GM19238 (cell line): Measurements from ENCODE around the gene PAX2.

Source experiments
- DNase-seq: peaks from one replicate; pipeline ENCODE4 v3.0.0; 2011; ENCODE audit warnings: low spot score; ENCODE audit not compliant: insufficient read length

Gene PAX2

GRCh38 chr10:100838986-100839385, 93.6 kb downstream of the PAX2 start:
- no peak for DNase-seq

- DNase-seq, result no peak
These were observed 96.1 kb downstream of the PAX2 start for GRCh38 chr10:100841528-100841927.

- no peak for DNase-seq
These were observed 102.1 kb downstream of the PAX2 start for GRCh38 chr10:100847440-100847839.

DNA sequence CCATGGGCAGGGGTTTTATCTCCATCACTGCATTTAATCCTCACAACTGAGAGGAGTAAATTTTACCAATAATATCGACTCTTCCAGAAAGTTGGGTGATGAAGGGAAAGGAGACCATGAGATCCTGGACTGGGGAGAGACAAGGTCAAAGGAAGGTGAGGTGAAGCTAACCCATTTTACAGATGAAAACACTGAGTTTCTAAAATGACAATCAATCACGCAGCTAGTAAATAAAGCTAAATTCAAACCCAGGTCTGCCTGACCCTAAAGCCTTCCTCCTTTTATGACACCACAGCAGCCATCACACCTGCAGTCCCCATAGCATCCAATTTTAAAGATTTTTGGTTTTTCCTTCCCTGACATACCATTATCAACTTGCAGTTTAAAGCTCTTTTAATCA, 103.4 kb downstream of the PAX2 start:
- DNase-seq, result no peak

DNA sequence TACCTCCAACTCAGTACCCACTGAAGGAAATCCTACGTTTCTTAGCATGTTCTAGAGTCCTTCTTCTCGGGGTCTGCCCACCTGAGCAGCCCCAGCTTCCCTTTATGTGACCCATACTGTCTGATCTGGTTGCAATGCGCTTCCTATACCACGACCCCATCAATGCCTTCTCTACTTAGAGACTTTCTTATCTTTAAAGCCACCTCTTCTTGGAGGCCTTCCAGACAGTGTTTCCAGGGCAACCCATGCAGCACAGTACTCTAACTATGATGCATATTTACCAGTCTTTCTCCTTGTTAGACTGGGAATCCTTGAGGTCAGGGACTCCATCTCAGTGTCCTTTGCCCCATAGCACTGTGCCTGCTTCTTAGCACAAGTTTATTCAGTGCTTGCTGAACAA, 112.9 kb downstream of the PAX2 start:
- no peak for DNase-seq

- DNase-seq, result no peak
These were observed 113.5 kb downstream of the PAX2 start for GRCh38 chr10:100858747-100859483.

DNA sequence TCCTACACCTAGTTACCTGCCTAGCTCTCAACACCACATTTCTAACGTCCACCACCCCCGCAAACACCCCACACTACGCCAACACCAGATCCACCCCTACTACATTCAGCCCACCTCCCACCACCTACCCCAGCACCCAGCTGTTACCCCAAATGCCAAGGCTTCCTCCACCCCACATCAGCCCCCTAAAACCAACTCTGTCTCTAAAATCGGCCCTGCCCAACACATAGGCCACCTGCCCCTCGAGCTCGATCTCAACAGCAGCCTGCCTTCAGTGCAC, 114.0 kb downstream of the PAX2 start:
- no peak for DNase-seq

DNA sequence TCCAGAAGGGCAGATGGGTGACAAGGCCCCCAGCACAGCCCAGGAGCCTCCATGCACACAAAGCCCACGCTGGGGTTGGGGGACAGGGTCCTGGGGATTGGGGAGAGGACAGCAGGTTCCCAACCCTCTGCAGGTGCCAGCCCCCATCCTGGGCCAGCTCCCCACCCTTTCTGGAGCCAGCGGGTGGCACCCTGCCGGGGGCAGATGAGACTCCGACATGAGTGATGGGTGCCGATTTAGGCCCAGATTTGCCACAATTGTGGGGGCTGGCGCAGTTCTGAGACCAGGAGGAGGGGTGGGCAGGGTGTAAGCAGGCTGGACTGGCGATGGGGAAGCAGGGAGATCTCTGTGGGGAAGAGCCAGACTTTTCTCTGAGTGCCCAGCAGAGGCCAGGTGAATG, 118.1 kb downstream of the PAX2 start:
- DNase-seq, result no peak

DNA sequence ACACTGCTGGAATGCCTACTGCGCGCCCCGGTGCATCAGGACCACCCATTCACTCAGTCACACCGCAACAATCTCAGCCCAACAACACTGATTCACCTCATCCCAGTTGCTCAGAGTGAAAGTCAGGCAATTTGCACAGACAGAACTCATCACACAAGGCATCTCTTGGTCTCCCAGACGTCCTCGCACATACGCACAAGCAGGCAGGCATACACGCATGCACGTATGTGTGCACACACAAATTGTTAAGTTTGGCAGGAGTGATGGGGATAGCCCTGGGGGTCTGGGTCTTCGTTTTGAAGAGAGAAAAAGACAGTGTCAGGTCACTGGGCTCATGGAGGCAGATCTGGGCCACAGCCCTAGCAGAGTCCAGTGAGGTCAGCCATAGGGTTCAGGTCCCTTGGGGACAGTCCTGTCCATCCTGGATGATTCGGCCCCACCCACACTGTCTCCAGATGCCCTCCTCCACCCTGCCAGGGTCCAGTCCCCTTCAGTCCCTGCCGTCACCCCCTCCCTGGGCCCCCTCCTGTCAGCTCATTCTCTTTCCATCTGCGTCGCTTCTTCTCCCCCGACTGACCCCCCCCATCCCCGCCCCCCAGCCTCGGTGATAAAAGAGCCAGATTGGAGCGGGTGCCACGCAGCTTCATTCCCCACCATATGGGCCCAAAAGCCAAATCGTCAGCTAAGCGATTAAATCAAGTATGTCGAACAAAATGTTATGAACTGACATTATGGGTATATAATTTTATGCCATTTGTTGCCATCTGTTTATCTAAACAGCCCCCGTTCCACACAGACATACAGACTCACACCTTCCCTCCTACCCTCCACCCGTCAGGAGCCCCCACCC, 118.9 kb downstream of the PAX2 start:
- no peak for DNase-seq

- DNase-seq, result no peak
These were observed 119.6 kb downstream of the PAX2 start for GRCh38 chr10:100864978-100865377.

DNA sequence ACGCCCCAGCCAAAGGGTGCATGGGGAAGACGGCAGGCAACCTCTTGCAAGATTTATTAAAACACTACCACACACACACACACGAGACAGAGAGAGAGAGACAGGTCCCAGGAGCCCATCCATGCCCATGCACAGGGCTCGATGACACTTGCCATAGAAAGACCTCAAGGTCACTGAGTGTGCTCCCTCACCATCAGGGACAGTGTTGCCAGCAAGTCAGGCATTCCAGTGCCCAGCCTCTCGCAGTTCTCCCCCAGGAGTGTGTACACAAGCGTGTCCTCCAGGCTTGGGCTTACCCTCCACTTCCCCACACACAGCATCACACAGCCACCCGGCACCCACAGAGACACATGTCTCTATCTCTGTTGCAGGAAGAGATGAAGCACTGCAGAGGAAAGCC, 120.6 kb downstream of the PAX2 start:
- DNase-seq, result no peak

DNA sequence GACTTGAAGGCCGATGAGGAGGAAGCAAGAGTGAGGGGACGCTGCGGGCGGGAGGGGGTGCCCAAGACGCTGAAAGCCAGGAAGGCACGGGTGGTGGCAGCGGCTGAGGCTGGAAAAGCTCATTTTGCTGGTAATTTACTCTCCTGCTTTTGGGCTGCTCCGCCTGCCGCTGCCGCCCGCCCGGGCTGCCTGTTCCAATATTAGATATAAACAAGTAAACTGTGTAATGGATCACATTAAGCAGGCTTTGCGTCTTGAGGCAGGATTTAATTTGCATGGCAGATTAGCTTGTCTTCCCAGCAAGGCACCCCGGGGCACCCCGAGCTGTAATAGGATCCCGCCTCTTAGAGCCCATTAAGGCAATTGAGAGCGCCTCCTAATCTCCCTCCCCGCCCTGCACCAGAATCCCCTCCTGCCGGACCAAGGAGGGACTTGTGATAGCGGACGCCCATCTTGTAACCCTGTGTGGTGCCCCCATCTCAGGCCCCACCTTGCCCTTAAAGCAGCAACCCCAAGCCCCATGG, 121.3 kb downstream of the PAX2 start:
- DNase-seq, result no peak

DNA sequence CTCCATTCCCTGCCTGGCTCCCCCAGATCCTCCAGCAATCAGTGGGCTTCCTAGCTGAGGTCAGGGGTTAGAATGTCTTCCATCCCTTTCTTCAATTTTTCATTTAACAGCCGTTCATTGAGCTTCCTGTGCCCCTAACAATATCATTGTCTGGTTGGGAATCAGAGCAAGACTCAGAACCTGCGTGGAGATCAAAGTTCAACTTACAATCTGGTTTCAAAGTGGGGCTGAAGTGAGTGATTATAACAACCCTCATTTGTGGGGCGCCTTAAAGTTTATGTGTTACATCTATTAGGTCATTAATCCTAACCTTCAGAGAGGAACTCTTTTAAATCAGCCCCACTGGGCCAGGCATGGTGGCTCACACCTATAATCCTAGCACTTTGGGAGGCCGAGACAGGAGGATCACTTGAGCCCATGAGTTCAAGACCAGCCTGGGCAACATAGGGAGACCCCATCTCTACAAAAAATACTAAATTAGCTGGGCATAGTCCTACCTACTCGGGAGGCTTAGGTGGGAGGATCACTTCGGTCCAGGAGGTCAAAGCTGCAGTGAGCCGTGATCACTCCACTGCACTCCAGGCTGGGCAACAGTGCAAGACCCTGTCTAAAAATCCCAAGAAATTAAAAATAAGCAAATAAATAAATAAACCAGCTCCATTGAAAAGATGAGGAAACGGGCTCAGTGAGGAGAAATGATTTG, 122.0 kb downstream of the PAX2 start:
- no peak for DNase-seq

DNA sequence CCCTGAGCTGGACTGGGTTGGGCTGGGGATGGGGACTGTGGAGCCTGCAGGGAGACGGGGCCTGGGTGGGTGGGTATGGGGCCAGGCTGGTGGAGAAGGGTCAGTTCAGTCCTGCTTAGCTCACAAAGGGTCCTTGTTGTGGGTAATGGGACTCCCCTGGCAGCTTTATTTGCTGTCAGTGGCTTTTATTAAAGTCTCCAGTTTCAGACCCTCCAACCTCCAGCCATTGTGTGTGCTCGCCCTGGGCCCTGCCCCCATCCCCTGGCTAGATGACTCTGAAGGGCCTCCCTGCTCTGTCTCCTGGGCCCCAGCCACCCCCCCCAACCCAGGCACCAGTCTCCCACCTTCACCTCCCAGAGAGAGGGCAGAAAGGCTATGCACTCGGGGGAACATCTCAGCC, 123.0 kb downstream of the PAX2 start:
- no peak for DNase-seq

DNA sequence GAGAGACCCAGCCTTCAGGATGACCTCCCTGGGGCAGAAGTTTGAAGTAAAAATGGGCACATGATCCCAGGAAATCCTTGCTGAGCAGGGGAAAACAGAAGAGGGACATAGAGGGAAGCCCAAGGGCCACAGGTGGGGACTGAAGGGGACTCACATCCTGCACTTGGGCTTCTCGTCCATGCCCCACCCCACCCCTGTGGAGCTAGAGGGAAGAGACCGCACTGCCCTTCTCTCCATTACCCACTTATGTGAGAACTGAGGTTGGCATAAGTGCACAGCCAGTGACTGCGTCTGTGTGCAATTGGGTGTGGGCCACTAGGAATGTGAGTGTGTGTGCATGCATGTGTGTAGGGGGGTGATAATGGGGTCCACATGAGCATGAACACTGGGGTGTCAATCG, 124.0 kb downstream of the PAX2 start:
- no peak for DNase-seq

DNA sequence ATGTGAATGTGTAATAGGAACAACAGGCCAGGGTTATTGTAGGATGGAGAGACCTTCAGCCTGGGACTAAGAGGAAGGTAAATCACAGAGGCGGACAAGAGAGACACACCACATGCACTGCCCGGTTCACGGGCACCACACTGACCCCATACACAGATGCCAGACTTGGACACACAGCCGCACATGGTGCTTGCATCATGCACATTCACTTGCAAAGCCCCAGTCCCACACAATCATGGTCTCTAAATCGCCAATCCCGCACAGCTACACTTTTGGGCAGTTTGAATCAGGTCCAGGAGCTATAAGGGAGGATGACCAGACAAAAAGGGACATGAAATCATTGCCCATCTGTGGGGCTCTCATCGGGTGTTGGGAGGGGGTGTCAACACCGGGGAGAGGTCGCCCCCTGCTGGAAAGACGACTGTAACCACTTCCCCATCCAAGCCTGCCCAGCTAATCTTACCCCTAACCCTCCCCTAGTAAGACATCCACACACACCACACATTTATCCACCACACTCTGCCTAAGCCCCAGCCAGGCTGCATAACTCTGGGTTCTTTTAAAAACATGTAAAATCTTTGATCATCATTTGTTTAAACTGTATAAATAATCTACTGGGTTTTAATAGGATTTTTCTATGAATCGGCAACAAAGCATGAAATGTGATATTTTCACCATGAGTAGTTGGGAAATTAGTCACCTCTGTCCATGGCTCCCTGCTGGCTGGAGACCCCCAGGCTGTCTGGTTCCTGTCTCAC, 126.8 kb downstream of the PAX2 start:
- DNase-seq, result peak; percentile 62

DNA sequence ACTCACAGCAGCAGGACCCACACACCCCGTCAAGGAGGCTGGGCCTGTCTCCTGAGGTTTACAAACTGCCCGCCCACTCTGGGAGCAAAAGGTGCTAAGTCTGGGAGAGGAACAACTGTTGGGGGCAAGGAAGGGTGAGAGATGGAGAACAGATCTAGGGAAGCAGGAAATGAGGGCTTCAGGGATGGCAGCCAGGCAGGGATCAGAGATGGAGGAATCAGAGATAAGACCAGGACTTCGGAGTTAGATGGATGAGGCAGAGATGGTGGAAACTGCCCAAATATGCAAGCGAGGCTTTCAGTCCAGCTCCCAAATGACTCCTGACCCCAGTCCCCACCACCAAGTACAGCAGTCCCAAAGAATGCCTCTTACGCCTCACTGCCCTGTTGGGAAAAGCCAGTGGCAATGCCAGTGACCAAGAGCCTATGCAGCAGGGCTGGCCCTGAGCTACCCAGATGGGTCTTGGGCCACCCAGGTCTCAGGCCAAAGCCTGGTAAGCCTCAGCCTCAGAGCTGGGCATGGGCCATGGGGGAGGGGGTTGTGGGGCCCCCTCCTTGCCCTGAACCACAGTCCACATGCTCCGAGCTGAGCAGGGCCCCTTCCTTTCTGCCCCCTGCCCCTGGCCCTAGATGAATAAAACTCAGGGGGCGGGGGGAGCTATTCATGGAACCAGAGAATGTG, 127.9 kb downstream of the PAX2 start:
- no peak for DNase-seq

DNA sequence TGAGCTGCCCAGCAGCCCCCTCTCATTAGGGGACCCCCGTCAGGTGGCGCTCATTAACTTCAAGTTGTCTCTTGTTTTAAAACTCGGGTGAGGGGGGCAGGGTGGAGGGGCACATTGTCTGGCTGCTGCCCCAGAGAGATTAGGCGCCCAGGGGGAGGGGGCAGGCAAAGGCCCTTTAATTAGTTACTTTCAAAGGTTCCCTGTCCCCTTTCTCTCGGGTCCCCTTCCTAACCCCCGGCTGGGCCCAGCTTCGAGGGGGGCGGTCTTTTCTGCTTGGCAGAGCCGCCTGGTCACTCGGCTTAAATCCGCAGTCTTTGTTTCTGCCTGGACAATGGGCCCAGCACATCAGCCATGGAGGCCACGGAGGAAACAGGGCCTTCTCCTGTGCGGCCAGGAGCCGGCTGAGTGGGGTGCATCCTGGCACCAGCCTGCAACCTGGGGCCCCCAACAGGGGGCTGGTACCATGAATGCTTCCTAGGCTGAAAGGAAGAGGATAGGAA, 128.5 kb downstream of the PAX2 start:
- no peak for DNase-seq

- DNase-seq, result no peak
These were observed 129.5 kb downstream of the PAX2 start for GRCh38 chr10:100874702-100875483.
